GM18520 (cell line): ENCODE results near the gene ELOVL3.
"Not testable (repeated sequence)": the region's sequence is repeated elsewhere in the genome, so short reads cannot be mapped to it uniquely, and the experiment has no call there.

Source experiments
- ATAC-seq: cut with Tn5 transposase; IDR thresholded peaks from one replicate; pipeline ENCODE4 v1.9.1; 2021; ENCODE audit not compliant: unreplicated experiment

The ELOVL3 gene

GRCh38 chr10:102247734-102248133 lies 21.6 kb downstream of the ELOVL3 start:
- no peak for ATAC-seq

DNA sequence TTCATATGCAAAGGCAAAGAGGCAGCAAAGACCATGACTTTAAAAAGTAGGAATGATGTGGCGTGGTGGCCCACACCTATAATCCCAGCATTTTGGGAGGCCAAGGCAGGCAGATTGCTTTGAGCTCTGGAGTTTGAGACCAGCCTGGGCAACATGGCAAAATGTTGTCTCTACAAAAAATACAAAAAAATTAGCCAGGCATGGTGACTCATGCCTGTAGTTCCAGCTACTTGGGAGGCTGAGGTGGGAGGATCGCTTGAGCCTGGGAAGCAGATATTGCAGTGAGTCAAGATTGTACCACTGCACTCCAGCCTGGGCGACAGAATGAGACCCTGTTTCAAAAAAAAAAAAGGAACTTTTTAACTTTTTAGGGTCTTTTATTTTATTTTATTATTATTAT lies 26.4 kb downstream of the ELOVL3 start:
- ATAC-seq = not testable (repeated sequence)

GRCh38 chr10:102254426-102254825 lies 28.3 kb downstream of the ELOVL3 start:
- no peak for ATAC-seq

GRCh38 chr10:102255404-102255803 lies 29.3 kb downstream of the ELOVL3 start:
- ATAC-seq = no peak

GRCh38 chr10:102261196-102261595 lies 35.1 kb downstream of the ELOVL3 start:
- ATAC-seq = no peak

- ATAC-seq = no peak
These were observed 35.7 kb downstream of the ELOVL3 start for GRCh38 chr10:102261842-102262241.

- ATAC-seq = no peak
These were observed 36.8 kb downstream of the ELOVL3 start for GRCh38 chr10:102262744-102263370.

DNA sequence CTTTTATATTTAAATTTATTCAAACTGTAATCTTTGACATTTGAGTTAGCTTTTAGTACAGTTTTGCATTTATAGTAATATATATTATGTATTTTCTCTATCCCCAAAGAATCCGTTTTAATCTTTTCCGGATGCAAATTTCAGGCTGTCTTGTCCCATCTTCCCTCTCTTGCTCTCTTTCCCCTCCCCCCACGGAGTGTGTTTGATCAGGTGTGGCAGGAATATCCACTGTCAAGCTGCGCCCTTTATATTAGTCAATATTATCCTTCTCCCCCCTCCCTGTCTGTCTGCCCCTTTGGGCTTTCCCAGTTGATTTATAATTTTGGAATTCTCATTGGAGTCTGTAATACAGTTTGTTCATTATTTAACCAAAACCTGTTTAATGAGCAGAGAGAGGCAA lies 38.3 kb downstream of the ELOVL3 start:
- no peak for ATAC-seq

DNA sequence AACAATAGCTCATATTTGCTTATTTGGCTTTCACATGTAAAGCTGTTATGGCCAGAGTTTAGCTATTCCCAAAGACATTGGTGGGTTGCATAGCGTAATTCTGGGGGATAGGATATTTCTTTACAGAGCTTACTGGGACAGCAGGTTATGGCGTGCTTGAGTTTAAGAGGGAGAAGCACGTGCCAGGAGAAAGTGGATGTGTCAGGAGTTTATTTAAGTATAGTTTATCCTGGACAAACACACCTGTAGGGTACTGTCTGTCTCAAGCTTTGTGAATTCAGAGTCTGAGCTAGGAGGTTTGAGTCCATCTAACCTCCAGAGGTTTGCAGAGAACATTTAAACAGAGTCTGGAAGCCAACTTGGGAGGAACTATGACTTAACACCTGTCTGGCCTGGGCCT lies 40.6 kb downstream of the ELOVL3 start:
- ATAC-seq = no peak

DNA sequence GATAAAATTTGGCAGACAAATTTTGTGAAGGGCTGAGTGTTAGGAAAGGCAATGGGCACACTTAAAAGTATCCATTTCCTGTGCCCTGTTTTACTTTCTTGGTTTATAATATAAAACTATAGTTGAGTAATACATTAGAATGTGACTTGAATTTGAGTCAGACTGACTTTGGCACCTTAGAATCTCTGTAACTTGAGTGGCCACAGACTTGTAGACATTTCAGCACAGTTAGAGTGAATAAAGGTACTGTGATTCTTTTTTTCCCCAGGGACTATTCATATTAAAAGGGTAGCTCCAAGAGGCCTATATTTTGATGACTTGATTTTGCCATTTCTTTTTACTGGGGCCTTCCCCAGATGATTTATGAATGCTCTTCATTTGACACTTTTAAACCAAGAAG lies 41.6 kb downstream of the ELOVL3 start:
- ATAC-seq = no peak

DNA sequence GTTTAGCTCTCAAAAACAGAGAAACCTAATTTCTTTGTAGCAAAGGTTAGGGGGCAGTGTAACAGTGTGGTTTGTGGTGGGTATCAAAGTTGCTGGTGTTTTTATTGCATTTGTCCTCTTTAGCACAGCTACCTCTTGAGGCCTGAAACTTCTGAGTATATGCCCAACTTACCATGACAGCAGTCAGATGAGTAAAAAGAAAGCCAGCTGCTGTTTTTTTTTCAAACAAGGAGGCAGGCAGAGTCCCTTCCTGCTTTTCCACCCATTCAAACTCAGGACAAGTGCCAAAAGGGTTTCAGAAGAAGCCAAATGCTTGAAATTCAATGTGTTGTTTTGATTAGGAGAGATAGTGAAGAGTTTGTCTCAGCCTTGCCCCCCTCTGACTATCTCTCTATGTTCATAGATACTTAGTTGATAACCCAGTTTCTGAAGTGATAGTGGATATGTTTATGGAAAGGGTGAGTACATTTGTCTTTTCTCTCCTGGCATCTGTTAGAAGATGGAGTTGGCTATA lies 42.3 kb downstream of the ELOVL3 start:
- no peak for ATAC-seq

DNA sequence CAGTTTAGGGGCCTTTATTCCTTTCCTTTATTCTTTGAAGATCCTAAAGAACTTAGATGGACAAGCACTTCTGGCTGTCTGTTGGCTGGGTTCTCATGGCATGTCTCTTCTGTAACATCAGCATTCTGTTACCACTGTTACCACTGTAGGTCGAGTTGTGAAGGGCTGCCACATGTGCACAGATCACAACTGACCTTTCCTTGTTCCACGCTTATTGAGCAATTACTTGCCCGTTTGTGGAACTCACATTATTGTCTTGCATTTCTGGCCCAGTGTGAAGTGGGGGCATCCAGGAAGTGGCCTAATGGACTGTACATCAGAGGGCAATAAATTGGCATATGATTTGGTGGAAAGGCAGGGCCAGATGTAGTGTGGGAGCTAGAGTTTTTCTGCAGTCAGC lies 42.9 kb downstream of the ELOVL3 start:
- ATAC-seq = no peak

DNA sequence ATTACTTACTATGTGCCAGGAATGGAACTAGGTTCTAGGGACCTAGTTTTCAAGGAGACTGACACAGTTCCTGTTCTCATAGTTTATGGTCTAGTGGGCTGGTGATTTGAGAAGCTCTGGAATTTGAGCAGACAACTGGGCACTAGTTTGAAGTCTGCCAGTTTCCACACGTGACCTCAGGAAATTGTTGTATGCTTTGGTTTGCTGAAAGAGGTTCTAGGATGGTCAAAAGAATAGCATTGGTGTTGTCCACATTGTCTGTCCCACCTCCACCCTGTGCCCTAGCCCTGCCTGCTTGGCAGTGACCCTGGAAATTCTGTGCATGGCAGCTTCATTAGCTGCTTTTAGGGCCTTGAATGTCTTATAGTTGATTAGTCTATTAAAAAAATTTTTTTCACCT lies 48.0 kb downstream of the ELOVL3 start:
- ATAC-seq = no peak

DNA sequence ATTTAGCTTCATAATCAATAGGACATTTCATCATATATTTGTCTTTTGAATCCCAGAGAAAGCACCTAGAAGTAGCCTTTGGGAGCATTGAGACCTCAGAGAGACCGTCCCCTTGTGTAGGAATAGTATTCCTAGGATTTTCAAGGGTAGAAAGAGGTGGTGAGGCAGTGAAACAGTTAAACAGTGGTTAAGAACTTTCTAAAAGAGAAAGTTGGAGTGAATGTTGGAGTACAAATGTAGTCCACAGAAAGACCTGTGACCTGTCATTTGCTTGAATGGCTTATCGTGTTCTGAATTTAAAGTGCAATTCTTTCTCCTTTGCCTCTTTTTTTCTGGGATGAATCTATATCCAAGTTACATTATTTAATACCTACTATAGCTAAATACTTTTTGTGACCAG lies 49.2 kb downstream of the ELOVL3 start:
- ATAC-seq = no peak

DNA sequence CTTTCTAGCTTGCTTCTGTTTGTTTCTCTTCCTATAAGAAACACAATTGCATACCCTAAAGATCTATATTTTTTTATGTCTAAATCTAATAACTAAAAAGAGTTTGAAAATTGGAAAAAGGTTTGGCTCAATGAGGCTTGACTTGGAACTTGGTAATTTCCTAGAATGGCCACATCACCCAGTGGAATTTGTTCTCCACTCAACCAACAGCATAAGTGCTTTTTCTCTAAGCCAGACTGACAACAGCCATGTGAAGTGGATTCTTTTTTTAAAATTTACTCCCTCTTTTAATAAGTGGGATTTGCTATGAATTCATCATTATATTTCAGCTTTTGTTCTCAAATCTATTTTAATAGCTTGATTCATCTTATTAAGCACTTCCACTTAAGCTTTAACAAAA lies 53.0 kb downstream of the ELOVL3 start:
- no peak for ATAC-seq
